IPS-20b (cell line): ENCODE data around the gene SNRNP48.

Experiments used
- H3K27ac ChIP-seq: one replicate; pipeline ENCODE4 v1.5.1; 2013; ENCODE audit warnings: low read length
- H3K27me3 ChIP-seq: 2 replicates; pipeline ENCODE4 v1.6.1; 2013; ENCODE audit warnings: mild to moderate bottlenecking, low read length, inconsistent platforms; ENCODE audit not compliant: insufficient read depth
- H3K36me3 ChIP-seq: 2 replicates; pipeline ENCODE4 v1.6.1; 2013; ENCODE audit warnings: low read depth, mild to moderate bottlenecking, inconsistent platforms, low read length, moderate library complexity; ENCODE audit not compliant: insufficient read depth
- H3K4me1 ChIP-seq: 2 replicates; pipeline ENCODE4 v1.6.1; 2013; ENCODE audit warnings: mild to moderate bottlenecking, control low read depth, inconsistent platforms, low read length, moderate library complexity; ENCODE audit not compliant: insufficient read depth
- H3K4me3 ChIP-seq: 2 replicates; pipeline ENCODE4 v1.5.1; 2013; ENCODE audit warnings: mild to moderate bottlenecking, low read length, inconsistent platforms
- H3K9ac ChIP-seq: 2 replicates; pipeline ENCODE4 v1.6.1; 2013; ENCODE audit warnings: low read depth, mild to moderate bottlenecking, inconsistent platforms, low read length, moderate library complexity
- H3K9me3 ChIP-seq: 2 replicates; pipeline ENCODE4 v1.6.1; 2013; ENCODE audit warnings: mild to moderate bottlenecking, low read depth, low read length, inconsistent platforms; ENCODE audit not compliant: insufficient read depth

The SNRNP48 gene

DNA sequence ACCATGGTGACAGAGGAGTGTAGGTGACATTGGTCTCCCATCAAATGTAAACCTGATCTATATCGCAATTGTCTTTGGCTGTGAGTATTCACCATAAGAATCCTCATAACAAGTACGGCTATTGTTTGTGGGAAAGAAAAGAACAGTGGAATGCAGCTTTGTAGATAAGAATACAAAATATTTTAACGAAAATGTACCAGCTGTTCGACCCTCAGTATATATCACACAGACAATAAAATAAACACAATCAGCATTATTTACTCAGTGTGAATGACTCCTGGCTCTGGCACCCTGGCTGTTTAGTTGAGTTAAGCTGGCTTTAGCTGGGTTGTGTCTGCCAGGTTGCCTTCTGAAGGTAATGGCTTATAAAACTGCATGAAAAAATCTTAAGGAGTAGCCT lies 43.4 kb downstream of the SNRNP48 start:
- no peaks in the 10 kb centered on the region for H3K36me3 ChIP-seq
- no peak overlapping the region for H3K27ac ChIP-seq
- H3K4me1 ChIP-seq: no peaks in the 10 kb centered on the region
- no peaks in the 10 kb centered on the region for H3K9me3 ChIP-seq
- H3K27me3 ChIP-seq: peaks cover 12% of the 10 kb centered on the region
- no peak overlapping the region for H3K9ac ChIP-seq
- no peak overlapping the region for H3K4me3 ChIP-seq

- no peaks in the 10 kb centered on the region for H3K9me3 ChIP-seq
- H3K27ac ChIP-seq: no peak overlapping the region
- H3K36me3 ChIP-seq: no peaks in the 10 kb centered on the region
- peaks cover 5% of the 10 kb centered on the region; the same call in 1 of the 2 replicates for H3K27me3 ChIP-seq
- H3K9ac ChIP-seq: no peak overlapping the region
- no peaks in the 10 kb centered on the region for H3K4me1 ChIP-seq
- no peak overlapping the region for H3K4me3 ChIP-seq
These were observed 46.2 kb downstream of the SNRNP48 start for GRCh38 chr6:7636151-7636550.

- Histone ChIP-seq H3K4me1 (no peaks in the 10 kb centered on the region), H3K4me3 (no peak overlapping the region), H3K9ac (no peak overlapping the region), H3K27ac (no peak overlapping the region), H3K36me3 (no peaks in the 10 kb centered on the region), H3K27me3 (no peaks in the 10 kb centered on the region; the same call in 1 of the 2 replicates), H3K9me3 (no peaks in the 10 kb centered on the region)
These were observed 47.5 kb downstream of the SNRNP48 start for GRCh38 chr6:7637533-7637932.

DNA sequence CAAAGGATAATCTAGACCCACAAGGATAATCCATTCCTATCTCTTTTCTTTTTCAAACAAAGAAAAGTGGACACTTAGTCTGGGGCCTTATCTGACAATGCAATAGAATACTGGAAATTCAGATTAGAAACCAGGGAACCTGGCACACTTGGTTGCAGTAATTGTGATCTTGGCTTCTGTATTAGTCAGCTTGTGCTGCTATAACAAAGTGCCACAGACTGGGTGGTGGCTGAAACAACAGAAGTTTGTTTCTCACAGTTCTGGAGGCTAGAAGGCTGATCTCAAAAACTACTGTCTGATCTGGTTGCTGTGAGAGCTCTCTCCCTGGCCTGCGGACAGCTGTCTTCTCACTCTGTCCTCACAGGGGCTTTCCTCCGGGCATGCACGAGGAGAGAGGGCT lies 49.4 kb downstream of the SNRNP48 start:
- Histone ChIP-seq H3K36me3 (no peaks in the 10 kb centered on the region), H3K9me3 (no peaks in the 10 kb centered on the region), H3K27me3 (no peaks in the 10 kb centered on the region; the same call in 1 of the 2 replicates), H3K27ac (no peak overlapping the region), H3K4me3 (no peak overlapping the region), H3K9ac (no peak overlapping the region), H3K4me1 (no peaks in the 10 kb centered on the region)

- Histone ChIP-seq H3K4me1 (no peaks in the 10 kb centered on the region), H3K27ac (no peak overlapping the region), H3K4me3 (no peak overlapping the region), H3K27me3 (no peaks in the 10 kb centered on the region; the same call in 1 of the 2 replicates), H3K9ac (no peak overlapping the region), H3K36me3 (no peaks in the 10 kb centered on the region), H3K9me3 (no peaks in the 10 kb centered on the region)
These were observed 50.0 kb downstream of the SNRNP48 start for GRCh38 chr6:7640016-7640415.

- Histone ChIP-seq H3K36me3 (no peaks in the 10 kb centered on the region), H3K4me3 (no peak overlapping the region), H3K27ac (no peak overlapping the region), H3K9ac (no peak overlapping the region), H3K27me3 (no peaks in the 10 kb centered on the region; the same call in 1 of the 2 replicates), H3K4me1 (no peaks in the 10 kb centered on the region), H3K9me3 (no peaks in the 10 kb centered on the region)
These were observed 50.9 kb downstream of the SNRNP48 start for GRCh38 chr6:7640607-7641577.

DNA sequence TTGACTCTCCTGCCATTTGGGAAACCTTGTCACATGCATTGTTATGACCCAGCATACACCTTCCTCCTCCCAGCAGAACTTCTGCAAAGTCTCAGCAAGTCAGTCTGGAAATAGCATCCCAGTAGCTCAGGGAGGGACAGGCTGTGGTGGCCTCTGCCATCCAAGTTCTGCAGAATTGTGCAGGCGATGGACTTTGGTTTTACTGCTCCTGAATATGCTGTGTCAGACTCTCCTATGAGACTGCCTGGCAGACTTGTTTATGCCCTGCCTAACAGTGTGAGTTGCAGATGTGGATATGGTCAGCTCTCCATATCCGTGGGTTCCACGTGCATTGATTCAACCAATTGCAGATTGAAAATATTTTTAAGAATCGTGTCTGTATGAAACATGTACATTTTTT lies 52.8 kb downstream of the SNRNP48 start:
- H3K9me3 ChIP-seq: no peaks in the 10 kb centered on the region
- H3K27ac ChIP-seq: no peak overlapping the region
- no peaks in the 10 kb centered on the region for H3K36me3 ChIP-seq
- no peak overlapping the region for H3K9ac ChIP-seq
- no peaks in the 10 kb centered on the region for H3K27me3 ChIP-seq
- H3K4me3 ChIP-seq: no peak overlapping the region
- H3K4me1 ChIP-seq: no peaks in the 10 kb centered on the region

DNA sequence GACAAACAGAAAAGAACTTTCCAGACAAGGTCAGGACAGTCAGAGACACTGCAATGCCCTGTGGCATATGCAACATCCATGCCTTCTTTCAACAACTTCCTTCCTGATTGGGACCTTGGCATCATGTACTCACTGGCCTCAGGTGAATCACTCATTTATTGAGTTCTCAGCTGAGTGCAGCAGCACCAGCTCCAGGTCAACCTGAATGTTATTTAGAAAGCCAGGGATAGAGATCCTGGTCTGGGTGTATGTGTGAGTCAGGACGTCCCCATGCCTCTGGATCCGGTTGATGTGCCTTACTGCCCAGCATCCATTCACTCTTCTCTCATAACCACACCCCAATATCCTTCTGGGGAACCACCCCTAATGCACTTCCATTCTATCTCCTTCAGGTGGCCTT lies 54.4 kb downstream of the SNRNP48 start:
- Histone ChIP-seq H3K9ac (no peak overlapping the region), H3K27ac (no peak overlapping the region), H3K27me3 (no peaks in the 10 kb centered on the region), H3K36me3 (no peaks in the 10 kb centered on the region), H3K4me1 (no peaks in the 10 kb centered on the region), H3K4me3 (no peak overlapping the region), H3K9me3 (no peaks in the 10 kb centered on the region)

- no peaks in the 10 kb centered on the region for H3K27me3 ChIP-seq
- H3K27ac ChIP-seq: no peak overlapping the region
- no peaks in the 10 kb centered on the region for H3K9me3 ChIP-seq
- H3K4me3 ChIP-seq: no peak overlapping the region
- no peak overlapping the region for H3K9ac ChIP-seq
- no peaks in the 10 kb centered on the region for H3K36me3 ChIP-seq
- H3K4me1 ChIP-seq: no peaks in the 10 kb centered on the region
These were observed 56.4 kb downstream of the SNRNP48 start for GRCh38 chr6:7646394-7646793.

GRCh38 chr6:7647504-7647903 lies 57.5 kb downstream of the SNRNP48 start:
- no peaks in the 10 kb centered on the region for H3K27me3 ChIP-seq

GRCh38 chr6:7649037-7649810 lies 59.2 kb downstream of the SNRNP48 start:
- no peak overlapping the region for H3K4me3 ChIP-seq
- no peaks in the 10 kb centered on the region for H3K9me3 ChIP-seq
- no peaks in the 10 kb centered on the region for H3K36me3 ChIP-seq
- H3K27ac ChIP-seq: no peak overlapping the region
- no peaks in the 10 kb centered on the region for H3K27me3 ChIP-seq
- H3K4me1 ChIP-seq: no peaks in the 10 kb centered on the region
- no peak overlapping the region for H3K9ac ChIP-seq

More at GRCh38 chr6:7647504-7647903, 57.5 kb downstream of the SNRNP48 start:
- Histone ChIP-seq H3K4me3 (no peak overlapping the region), H3K9ac (no peak overlapping the region), H3K27ac (no peak overlapping the region), H3K4me1 (no peaks in the 10 kb centered on the region), H3K9me3 (no peaks in the 10 kb centered on the region), H3K36me3 (no peaks in the 10 kb centered on the region)
